HG03575 (cell line): ENCODE measurements around the gene QSOX2.

ENCODE experiments used
- ATAC-seq: cut with Tn5 transposase; IDR thresholded peaks from one replicate; pipeline ENCODE4 v1.9.1; 2021; ENCODE audit not compliant: unreplicated experiment, insufficient number of reproducible peaks, low FRiP score; ENCODE audit errors: extremely low read depth

Gene QSOX2

GRCh38 chr9:136171801-136172411, 73.7 kb downstream of the QSOX2 start:
- ATAC-seq, result no peak

GRCh38 chr9:136171009-136171800, 74.4 kb downstream of the QSOX2 start:
- no peak for ATAC-seq

- no peak for ATAC-seq
Measured at GRCh38 chr9:136170006-136170901, 75.4 kb downstream of the QSOX2 start.

DNA sequence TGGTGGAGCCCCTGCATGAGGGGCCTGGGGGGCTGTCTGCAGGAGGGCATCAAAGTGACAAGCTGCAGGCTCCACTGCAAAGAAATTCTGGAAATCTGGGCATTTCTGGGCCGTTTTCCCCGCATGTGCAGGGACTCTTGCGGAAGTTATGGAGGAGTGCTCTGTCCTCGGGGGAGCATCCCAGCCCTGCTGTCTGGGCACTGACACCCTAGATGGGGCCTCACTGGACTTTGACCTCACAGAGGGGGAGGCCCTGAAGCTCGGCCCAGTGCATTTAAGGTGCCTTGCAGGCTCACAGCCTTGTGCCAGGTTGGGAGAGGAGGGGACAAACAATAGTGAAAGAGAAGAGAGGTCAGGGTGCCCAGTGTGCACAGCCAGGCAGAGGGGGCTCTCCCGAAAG, 76.1 kb downstream of the QSOX2 start:
- no peak for ATAC-seq

GRCh38 chr9:136163248-136163850, 82.3 kb downstream of the QSOX2 start:
- ATAC-seq, result no peak

- no peak for ATAC-seq
Measured at GRCh38 chr9:136160995-136161610, 84.5 kb downstream of the QSOX2 start.

DNA sequence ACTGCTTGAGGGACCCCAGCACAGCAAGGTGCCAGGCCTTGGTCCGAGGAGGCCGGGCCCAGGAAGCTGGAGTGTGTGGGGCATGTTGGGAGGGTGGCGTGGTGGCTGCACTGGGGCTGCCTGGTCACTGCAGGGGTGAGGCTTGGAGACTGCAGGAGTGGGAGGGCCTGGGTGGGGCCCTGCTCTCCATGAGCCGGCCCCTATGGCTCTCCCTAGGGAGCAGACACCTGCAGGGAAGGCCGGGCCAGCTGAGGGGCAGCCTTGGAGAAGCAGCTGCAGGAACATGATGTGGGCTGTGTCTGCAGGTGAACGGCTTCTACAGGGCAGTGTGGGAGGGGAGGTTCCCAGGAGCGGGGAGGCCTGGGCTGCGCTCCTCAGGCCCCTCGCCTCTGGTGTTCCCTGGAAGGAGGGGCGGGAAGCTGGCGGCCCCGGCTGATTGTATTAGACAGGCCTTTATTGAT, 85.2 kb downstream of the QSOX2 start:
- no peak for ATAC-seq

DNA sequence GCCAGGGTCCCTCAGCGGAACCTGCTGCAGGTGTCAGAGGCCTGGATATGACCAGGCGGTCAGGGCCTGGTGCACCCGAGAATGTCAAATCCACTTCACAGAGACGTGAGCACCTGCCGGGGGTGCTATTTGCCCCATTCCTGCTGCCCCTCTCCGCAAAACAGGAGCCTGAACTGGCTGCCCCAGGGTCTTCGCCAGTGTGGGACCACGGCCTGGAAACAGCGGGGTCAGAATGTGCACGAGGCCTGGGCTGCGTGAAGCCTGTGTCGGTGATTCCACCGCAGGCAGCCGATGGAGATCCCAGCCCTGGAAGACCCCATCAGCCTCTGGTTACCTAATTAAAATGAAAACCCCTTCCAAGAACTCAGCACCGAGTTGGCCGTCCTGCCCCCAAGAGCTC, 85.8 kb downstream of the QSOX2 start:
- ATAC-seq, result no peak

GRCh38 chr9:136157477-136158265, 87.9 kb downstream of the QSOX2 start:
- no peak for ATAC-seq
